Panc1 (cell line): ENCODE measurements around the gene ANTXR2. TPM values are rescaled to one million over a fixed set of nuclear protein-coding genes. Genes with fewer than 3 reads are reported as not detected.

Experiments
- ATAC-seq: fragments of 200-7000 bp; cut with Tn5 transposase; 2 replicates; pipeline ENCODE4 v1.9.1; 2020; ENCODE audit warnings: mild to moderate bottlenecking, moderate library complexity
- BruUV-seq: library from RNA; stranded (reverse); fragments of 400-500 nt; replicated peaks from 2 replicates; lab custom pipeline; 2021; lab: Mats Ljungman, UMichigan
- CTCF ChIA-PET: fragments of 300-600 bp; sonication (Branson Sonifier 250); formaldehyde crosslinking; loops from one replicate; lab custom pipeline; 2022; ENCODE audit warnings: antibody characterized with exemption; lab: Charles Lee
- POLR2A ChIA-PET: fragments of 300-600 bp; sonication (Branson Sonifier 250); formaldehyde crosslinking; loops from one replicate; lab custom pipeline; 2022; ENCODE audit warnings: antibody characterized with exemption; lab: Charles Lee
- DNase-seq: peaks from one replicate; pipeline ENCODE4 v3.0.0-alpha.2; 2010; ENCODE audit warnings: low read depth, low spot score
- H3K27ac ChIP-seq: 2 replicates; pipeline ENCODE4 v1.5.1; 2011; ENCODE audit warnings: mild to moderate bottlenecking, low read length, inconsistent platforms
- H3K27me3 ChIP-seq: fragments of 200-500 bp; sonication (Bioruptor generic); 2 replicates; pipeline ENCODE4 v1.6.0; 2014; ENCODE audit warnings: low read length, inconsistent platforms; ENCODE audit not compliant: control insufficient read depth, insufficient read depth
- H3K36me3 ChIP-seq: fragments of 200-500 bp; sonication (Bioruptor generic); 2 replicates; pipeline ENCODE4 v1.5.1; 2014; ENCODE audit warnings: inconsistent platforms, mild to moderate bottlenecking, low read length, moderate library complexity; ENCODE audit not compliant: control insufficient read depth, insufficient read depth
- H3K4me1 ChIP-seq: 2 replicates; pipeline ENCODE4 v1.5.1; 2011; ENCODE audit warnings: inconsistent platforms, mild to moderate bottlenecking, low read length, moderate library complexity; ENCODE audit not compliant: control insufficient read depth, insufficient read depth
- H3K4me3 ChIP-seq, 2 experiments: 2 replicates each; pipeline ENCODE4 v1.5.1; 2011 to 2012; ENCODE audit warnings: low read depth in 2 of 2, low read length in 2 of 2, mild to moderate bottlenecking in 2 of 2, inconsistent platforms in 1 of 2, moderate library complexity in 1 of 2
- H3K9me3 ChIP-seq: fragments of 200-500 bp; sonication (Bioruptor generic); 2 replicates; pipeline ENCODE4 v1.5.1; 2014; ENCODE audit warnings: low read depth, mild to moderate bottlenecking, inconsistent platforms, low read length, moderate library complexity; ENCODE audit not compliant: control insufficient read depth, insufficient read depth
- POLR2AphosphoS5 ChIP-seq: IDR thresholded peaks from 2 replicates; pipeline ENCODE4 v1.6.1; 2012; ENCODE audit warnings: mild to moderate bottlenecking, low read depth, low read length, moderate library complexity
- SIN3A ChIP-seq: IDR thresholded peaks from 2 replicates; pipeline ENCODE4 v1.6.1; 2012; ENCODE audit warnings: low read depth, mild to moderate bottlenecking, low read length, moderate library complexity, borderline replicate concordance; ENCODE audit not compliant: insufficient read depth
- TCF7L2 ChIP-seq: IDR thresholded peaks from 2 replicates; pipeline ENCODE4 v1.6.1; 2011; ENCODE audit warnings: mild to moderate bottlenecking, low read depth, low read length, inconsistent platforms
- in situ Hi-C: cut with HindIII; loops from 2 replicates; pipeline ENCODE4 v1.10.0; 2016; ENCODE audit warnings: low sequenced_read_pairs, low pct_unique_long_range_greater_than_20kb
- intact Hi-C: fragments of 100-400 bp; cut with micrococcal nuclease; formaldehyde crosslinking; loops from one replicate; pipeline ENCODE4 v1.10.0; 2022; ENCODE audit not compliant: unreplicated experiment
- total RNA-seq: library from RNA; stranded (reverse); gene quantifications from one replicate; pipeline ENCODE4 v1.2.1, GENCODE V29; 2021; ENCODE audit not compliant: unreplicated experiment
- TF ChIP-seq, protein P1 (sequence below), 2 experiments: IDR thresholded peaks; 2 replicates each; pipeline ENCODE4 v1.6.1; 2011 to 2012; ENCODE audit warnings: low read depth in 2 of 2, control low read depth in 1 of 2, low read length in 1 of 2, mild to moderate bottlenecking in 1 of 2, moderate library complexity in 1 of 2; ENCODE audit not compliant: insufficient read depth in 1 of 2
- TF ChIP-seq, protein P2 (sequence below): fragments of 450-650 bp; IDR thresholded peaks from 2 replicates; pipeline ENCODE4 v1.5.1; 2017; ENCODE audit warnings: mild to moderate bottlenecking

Gene ANTXR2
- total RNA-seq, 1 experiment from 2014 or later: 27.8 TPM

DNA sequence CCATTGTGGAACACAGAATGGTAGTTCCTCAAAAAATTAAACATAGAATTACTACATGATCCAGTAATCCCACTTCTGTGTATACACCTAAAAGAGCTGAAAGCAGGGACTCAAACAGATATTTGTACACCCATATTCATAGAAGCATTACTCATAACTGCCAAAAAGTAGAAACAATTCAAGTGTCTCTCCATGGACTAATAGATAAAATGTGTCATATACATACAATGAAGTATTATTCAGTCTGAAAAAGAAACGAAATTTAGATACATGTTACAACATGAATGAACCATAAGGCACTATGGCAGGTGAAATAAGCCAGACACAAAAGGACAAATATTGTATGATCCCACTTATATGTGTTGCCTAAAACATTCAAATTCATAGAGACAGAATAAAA is 145.1 kb downstream of the ANTXR2 start:
- ChIA-PET POLR2A (no interaction called here), CTCF (no interaction called here)
- no peak for ATAC-seq
- Histone ChIP-seq H3K4me3 (no peak overlapping the region), H3K36me3 (no peaks in the 10 kb centered on the region), H3K27me3 (no peaks in the 10 kb centered on the region), H3K9me3 (no peaks in the 10 kb centered on the region), H3K4me1 (no peaks in the 10 kb centered on the region), H3K27ac (no peak overlapping the region)
- no peak for DNase-seq
- intact Hi-C loops: no loop called here
- BruUV-seq: no TSS peak
- in situ Hi-C loops: no loop called here
- TF ChIP-seq SIN3A (no peak), POLR2AphosphoS5 (no peak), TCF7L2 (no peak)
- TF ChIP-seq, protein P1, sequence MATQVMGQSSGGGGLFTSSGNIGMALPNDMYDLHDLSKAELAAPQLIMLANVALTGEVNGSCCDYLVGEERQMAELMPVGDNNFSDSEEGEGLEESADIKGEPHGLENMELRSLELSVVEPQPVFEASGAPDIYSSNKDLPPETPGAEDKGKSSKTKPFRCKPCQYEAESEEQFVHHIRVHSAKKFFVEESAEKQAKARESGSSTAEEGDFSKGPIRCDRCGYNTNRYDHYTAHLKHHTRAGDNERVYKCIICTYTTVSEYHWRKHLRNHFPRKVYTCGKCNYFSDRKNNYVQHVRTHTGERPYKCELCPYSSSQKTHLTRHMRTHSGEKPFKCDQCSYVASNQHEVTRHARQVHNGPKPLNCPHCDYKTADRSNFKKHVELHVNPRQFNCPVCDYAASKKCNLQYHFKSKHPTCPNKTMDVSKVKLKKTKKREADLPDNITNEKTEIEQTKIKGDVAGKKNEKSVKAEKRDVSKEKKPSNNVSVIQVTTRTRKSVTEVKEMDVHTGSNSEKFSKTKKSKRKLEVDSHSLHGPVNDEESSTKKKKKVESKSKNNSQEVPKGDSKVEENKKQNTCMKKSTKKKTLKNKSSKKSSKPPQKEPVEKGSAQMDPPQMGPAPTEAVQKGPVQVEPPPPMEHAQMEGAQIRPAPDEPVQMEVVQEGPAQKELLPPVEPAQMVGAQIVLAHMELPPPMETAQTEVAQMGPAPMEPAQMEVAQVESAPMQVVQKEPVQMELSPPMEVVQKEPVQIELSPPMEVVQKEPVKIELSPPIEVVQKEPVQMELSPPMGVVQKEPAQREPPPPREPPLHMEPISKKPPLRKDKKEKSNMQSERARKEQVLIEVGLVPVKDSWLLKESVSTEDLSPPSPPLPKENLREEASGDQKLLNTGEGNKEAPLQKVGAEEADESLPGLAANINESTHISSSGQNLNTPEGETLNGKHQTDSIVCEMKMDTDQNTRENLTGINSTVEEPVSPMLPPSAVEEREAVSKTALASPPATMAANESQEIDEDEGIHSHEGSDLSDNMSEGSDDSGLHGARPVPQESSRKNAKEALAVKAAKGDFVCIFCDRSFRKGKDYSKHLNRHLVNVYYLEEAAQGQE (IDR thresholded peaks at IDR 0.05; ENCODE audit: insufficient read depth in 1 of 2, low read depth in 2 of 2, low read length in 1 of 2): no peak
- TF ChIP-seq, protein P2, sequence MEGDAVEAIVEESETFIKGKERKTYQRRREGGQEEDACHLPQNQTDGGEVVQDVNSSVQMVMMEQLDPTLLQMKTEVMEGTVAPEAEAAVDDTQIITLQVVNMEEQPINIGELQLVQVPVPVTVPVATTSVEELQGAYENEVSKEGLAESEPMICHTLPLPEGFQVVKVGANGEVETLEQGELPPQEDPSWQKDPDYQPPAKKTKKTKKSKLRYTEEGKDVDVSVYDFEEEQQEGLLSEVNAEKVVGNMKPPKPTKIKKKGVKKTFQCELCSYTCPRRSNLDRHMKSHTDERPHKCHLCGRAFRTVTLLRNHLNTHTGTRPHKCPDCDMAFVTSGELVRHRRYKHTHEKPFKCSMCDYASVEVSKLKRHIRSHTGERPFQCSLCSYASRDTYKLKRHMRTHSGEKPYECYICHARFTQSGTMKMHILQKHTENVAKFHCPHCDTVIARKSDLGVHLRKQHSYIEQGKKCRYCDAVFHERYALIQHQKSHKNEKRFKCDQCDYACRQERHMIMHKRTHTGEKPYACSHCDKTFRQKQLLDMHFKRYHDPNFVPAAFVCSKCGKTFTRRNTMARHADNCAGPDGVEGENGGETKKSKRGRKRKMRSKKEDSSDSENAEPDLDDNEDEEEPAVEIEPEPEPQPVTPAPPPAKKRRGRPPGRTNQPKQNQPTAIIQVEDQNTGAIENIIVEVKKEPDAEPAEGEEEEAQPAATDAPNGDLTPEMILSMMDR: no peak

DNA sequence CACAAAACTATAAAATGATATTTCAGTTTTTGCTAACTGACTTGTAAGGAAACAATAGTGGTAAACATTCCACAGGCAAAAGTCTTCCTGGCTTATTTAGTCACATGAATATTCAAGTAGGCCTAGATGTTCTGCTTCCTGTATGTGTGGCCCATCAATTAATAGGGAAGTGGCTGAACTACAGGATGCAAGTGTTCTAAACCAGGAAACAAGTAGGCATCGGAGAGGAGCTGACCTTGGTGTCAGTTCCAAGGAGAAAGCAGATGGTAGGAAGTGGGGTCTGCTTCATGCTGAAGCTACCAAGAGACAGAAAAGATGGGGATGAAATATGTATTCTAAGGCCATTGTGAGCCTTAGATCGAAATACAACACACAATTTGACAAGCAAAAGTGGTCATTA is 149.7 kb downstream of the ANTXR2 start:
- no peaks in the 10 kb centered on the region for H3K27me3 ChIP-seq
- in situ Hi-C loops (no loop called here), intact Hi-C loops (no loop called here)
- H3K4me3 ChIP-seq: no peak overlapping the region
- DNase-seq (no peak), ATAC-seq (no peak)
- no peaks in the 10 kb centered on the region for H3K4me1 ChIP-seq
- no peaks in the 10 kb centered on the region for H3K36me3 ChIP-seq
- ChIA-PET POLR2A (no interaction called here), CTCF (no interaction called here)
- TF ChIP-seq POLR2AphosphoS5: no peak
- no peak for TF ChIP-seq SIN3A
- TF ChIP-seq, protein P2: no peak
- TF ChIP-seq, protein P1 (IDR thresholded peaks at IDR 0.05; ENCODE audit: insufficient read depth in 1 of 2, low read depth in 2 of 2, low read length in 1 of 2): no peak
- TF ChIP-seq TCF7L2: no peak
- H3K27ac ChIP-seq: no peak overlapping the region
- no TSS peak for BruUV-seq
- no peaks in the 10 kb centered on the region for H3K9me3 ChIP-seq
